HG02759 (cell line): ENCODE results near the gene LPCAT1.
"Not testable (repeated sequence)": the region's sequence is repeated elsewhere in the genome, so short reads cannot be mapped to it uniquely, and the experiment has no call there.

Experiments used
- ATAC-seq: cut with Tn5 transposase; IDR thresholded peaks from one replicate; pipeline ENCODE4 v1.9.1; 2021; ENCODE audit warnings: mild to moderate bottlenecking, moderate library complexity; ENCODE audit not compliant: unreplicated experiment

The LPCAT1 gene

DNA sequence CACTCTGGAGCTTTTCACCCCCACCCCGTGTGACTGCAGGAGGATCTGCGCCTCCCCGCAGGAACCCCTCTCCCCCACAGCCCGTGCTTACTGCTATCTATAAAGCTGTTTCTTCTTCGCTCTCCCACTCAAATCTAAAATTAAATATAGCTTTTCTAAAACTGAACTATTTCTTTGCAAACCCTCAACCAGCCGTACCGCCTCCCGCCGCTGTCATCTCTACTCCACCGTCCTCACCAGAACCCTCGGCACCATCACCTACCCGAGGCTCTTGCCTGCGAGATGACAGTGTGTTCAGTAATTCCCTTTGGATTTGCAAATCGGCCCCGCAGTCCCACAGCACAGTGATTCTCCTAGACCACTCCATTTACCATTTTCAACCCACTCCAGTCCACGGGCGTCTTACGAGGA, 13.6 kb downstream of the LPCAT1 start:
- ATAC-seq = no peak

DNA sequence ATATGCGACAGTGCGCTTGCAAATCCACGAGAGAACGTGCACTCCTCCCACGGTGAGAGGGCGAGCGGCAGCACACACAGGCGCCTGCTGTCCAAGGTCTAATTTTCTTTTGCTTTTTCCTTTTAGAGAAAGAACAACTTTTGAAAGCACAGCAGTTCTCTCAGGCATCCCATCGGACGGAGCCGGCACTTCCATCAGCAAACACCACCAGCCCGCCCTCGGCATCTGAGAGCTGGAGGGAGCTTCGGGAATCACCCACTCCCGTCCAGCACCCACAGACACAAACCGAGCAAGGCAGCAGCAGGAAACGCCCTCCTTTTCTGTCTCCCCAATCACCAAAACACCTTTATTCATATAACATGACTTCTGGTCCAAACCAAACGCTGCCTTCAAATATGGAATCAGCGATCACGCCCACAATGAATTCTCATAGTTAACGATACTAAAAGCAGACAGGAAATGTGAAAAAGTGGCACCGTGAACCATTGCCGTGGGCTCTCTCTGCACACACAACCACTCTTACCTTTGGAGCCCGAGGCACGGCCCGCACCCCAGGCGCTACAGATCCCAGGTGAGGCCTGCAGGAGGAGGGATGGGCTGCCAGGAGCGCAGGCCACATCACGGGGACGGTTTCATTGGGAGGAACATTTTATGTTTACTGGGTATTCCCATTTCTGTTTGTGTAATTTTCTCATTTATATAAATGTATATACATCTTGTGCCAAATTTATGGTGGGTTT, 14.2 kb downstream of the LPCAT1 start:
- ATAC-seq = no peak

GRCh38 chr5:1508659-1509290, 15.0 kb downstream of the LPCAT1 start:
- ATAC-seq = no peak

GRCh38 chr5:1507961-1508658, 15.7 kb downstream of the LPCAT1 start:
- no peak for ATAC-seq

GRCh38 chr5:1507457-1507856, 16.3 kb downstream of the LPCAT1 start:
- no peak for ATAC-seq

DNA sequence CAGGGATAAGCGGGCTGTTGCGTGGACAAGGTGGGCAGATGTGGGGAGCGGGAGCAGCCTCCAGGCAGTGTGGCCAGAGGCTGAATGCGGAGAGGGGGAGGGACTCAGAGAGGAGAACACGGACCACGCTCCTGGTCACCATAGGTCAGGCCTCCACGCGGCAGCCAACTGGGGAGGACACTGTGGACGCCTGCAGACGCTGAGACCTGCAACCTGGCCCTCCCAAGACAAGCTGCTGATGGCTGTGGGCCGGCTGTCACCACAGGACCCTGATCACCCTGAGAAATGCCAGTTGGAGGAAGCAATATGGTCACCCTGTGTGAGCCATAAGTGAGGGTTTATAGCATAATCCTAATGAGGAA, 16.8 kb downstream of the LPCAT1 start:
- ATAC-seq = no peak

GRCh38 chr5:1506242-1507013, 17.3 kb downstream of the LPCAT1 start:
- ATAC-seq = no peak

DNA sequence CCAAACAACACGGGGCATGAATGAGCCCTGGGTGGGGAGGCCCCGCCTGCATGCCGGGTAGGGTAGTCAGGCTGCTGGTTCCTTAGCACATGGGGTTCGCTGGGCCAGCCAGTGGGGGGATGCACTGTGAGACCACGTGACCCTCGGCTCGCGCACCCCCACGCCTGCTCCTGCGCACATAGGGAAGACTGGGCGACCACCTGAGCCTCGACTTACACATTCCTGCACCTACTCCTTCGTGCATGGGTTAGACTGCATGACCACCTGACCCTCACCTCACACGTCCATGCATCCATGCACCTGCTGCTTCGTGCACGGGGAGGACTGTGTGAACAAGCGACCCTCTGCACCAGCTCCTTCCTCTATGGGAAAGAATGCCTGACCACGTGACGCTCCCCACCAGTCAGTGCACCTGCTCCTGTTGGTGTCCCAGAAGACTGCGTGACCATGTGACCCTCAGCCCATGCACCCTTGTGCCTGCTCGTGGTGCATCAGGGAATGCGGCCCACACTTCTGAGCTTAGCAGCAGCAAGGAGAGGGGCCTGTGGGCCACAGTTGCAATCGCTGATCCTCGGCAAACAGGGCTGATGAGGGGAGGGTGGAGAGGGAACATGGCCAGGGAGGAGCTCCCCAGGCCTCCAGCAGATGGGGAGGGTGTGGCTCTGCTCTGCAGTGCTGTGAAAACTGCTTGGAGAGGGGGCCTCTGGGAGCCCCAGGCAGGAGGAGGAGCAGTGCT, 18.1 kb downstream of the LPCAT1 start:
- no peak for ATAC-seq

- ATAC-seq = not testable (repeated sequence)
Measured at GRCh38 chr5:1505089-1505488, 18.7 kb downstream of the LPCAT1 start.

- ATAC-seq = no peak
Measured at GRCh38 chr5:1504617-1505016, 19.1 kb downstream of the LPCAT1 start.

DNA sequence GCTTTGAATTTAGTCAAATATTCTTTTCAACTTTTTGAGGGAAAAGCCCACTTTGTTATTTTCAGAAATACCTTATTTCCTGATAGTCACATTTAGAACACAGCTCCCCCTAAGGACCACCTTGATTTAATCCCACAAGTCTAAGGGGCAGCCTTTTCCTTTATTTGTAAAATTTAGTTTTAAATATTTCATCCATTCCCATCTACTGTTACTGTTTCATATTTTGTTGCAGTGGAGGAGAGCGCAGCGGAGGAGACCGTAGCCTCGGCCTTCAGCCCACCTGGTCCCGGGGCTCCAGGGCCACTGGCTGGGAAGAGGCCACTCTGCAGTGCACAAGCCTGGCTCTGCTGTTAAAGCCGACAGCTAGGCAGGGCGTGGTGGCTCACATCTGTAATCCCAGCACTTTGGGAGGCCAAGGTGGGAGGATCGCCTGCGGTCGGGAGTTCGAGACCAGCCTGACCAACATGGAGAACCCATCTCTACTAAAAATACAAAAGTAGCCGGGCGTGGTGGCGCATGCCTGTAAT, 19.6 kb downstream of the LPCAT1 start:
- no peak for ATAC-seq

DNA sequence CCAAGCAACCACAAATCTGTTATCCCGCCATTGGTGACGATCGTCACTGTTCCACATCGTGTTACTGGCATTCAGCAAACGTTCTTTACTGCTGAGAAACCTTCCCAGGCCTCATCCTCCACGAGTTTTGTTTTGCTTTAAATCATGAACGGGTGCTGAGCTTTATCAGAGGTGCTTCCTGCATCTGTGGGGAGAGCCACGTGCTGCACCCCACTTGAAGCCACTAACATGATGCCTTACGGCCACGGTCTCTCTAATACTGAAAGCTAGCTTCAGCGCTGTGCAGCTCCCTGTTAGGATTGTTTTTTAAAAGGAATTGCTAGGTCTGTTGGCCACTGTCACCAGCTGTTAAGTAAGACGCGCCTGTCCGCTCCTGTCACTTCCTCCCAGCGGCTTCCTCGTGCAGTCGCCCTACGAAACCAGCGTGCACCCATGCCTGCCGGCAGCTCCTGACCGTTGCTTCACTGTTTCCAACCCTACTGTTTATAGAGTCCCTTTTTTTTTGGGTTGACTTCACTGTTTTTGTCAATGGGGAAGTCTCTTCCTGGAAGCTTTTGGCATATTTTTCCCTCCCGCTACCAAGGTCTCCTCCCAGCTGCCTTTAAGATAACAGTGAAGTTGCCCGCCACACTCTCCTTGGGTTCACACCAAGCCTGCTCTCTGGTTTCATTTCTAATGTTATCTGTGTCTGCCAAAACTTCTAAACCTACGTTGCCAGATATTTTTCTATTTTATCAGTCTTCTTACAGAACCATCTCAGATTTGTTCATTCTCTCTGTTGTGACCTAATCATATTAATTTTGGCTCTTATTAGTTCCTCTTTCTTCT, 20.3 kb downstream of the LPCAT1 start:
- peak; percentile 24 for ATAC-seq

DNA sequence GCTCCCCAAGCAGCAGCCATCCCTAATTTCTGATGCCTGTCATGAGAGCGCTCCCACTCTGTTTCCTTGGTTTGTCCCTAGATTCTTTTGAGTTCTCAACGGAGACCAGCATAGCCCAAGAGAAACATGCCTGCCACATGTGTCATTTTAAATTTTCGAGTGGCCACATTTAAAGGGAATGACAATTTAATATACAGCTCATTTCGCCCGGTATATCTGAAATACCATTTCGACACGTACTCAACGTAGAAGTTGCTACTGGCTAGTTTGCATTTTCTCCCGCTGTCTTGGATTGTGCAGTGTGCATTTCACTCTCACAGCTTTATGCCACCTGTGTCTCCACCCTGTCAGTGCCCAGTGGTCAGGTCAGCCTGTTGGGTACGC, 21.0 kb downstream of the LPCAT1 start:
- ATAC-seq = no peak

DNA sequence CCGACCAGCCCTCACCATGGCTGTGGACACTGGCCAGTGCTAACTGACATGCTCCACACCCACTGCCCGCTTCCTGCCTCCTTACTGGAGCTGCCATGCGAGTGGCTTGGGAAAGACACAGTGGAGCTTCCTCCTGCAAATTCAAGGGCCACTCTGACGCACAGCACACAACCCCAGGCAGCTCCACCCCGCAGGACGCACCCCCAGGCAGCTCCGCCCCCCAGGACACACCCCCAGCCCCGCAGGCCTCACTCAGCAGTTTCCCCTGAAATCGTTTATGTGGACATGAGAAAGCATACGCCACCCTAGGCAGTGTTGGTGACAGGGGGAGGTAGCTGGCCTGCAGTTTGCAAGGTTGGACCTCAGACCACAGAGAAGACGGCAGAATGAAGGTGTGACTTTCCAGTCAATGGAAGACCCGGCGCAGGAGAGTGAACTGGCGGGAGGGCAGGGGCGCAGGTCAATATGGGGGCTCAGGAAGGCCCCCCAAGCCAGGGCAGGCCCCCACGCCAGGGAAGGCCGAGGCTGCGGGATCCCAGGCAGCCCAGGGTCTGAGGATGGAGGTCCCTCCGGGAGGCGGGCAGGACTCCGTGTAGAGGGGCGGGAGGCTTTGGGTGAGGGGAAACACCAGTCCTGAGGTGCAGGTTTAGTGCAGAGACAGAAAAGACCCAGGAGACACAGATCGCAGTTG, 21.6 kb downstream of the LPCAT1 start:
- ATAC-seq = no peak

GRCh38 chr5:1501372-1502045, 22.3 kb downstream of the LPCAT1 start:
- no peak for ATAC-seq

- ATAC-seq = no peak
Measured at GRCh38 chr5:1500411-1501091, 23.2 kb downstream of the LPCAT1 start.

GRCh38 chr5:1499851-1500250, 23.9 kb downstream of the LPCAT1 start:
- no peak for ATAC-seq
